GM19438 (cell line): ENCODE results near the gene OR7E24.
"Not testable (repeated sequence)": the region's sequence is repeated elsewhere in the genome, so short reads cannot be mapped to it uniquely, and the experiment has no call there.

Experiments
- ATAC-seq: cut with Tn5 transposase; IDR thresholded peaks from one replicate; pipeline ENCODE4 v1.9.1; 2021; ENCODE audit warnings: low read depth; ENCODE audit not compliant: unreplicated experiment

OR7E24 gene

GRCh38 chr19:9250630-9251029 is at the start of gene OR7E24:
Gene OR7E24 (plus strand): TSS chr19:9250930. CDS start chr19:9251044, 114 bp downstream.
- no peak for ATAC-seq

- ATAC-seq, result no peak
Measured at GRCh38 chr19:9205501-9206113, 45.1 kb upstream of the OR7E24 start.

- ATAC-seq, result no peak
Measured at GRCh38 chr19:9219489-9219888, 31.2 kb upstream of the OR7E24 start, which contains the start of gene OR7D4. Gene OR7D4 (minus strand): TSS chr19:9219589. CDS start chr19:9214837, 4,752 bp downstream.

- ATAC-seq, result no peak
Measured at GRCh38 chr19:9251236-9251635, 506 bp downstream of the OR7E24 start.

GRCh38 chr19:9283485-9283884 is 32.8 kb downstream of the OR7E24 start:
- ATAC-seq, result not testable (repeated sequence)

GRCh38 chr19:9289231-9289884 is 38.6 kb downstream of the OR7E24 start:
- ATAC-seq, result no peak

GRCh38 chr19:9295411-9295849 is 44.7 kb downstream of the OR7E24 start:
- no peak for ATAC-seq

GRCh38 chr19:9296336-9296735 is 45.6 kb downstream of the OR7E24 start:
- ATAC-seq, result no peak
